ENCODE data around the gene TRIM65.

Gene TRIM65

DNA sequence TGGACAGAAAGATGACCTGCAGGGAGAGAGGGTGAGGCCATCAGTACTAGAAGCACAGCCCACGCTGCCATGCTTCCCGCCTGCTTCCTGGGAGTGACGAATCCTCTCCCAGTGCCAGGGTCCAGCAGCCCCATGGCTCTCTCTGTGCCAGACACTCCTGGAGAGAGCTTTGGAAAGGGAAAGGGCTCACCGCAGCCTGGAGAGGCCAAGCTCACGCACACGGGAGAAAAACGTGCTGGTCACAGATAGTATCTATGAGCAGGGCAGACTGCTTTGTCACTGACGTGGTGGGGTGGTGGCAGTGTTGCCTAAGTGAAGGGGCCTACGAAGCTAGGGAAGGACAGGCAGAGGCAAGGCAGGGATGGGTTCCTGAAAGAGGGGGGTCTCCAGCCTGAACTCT is 47.0 kb downstream of the TRIM65 start:
- no peak for DNase-seq

DNA sequence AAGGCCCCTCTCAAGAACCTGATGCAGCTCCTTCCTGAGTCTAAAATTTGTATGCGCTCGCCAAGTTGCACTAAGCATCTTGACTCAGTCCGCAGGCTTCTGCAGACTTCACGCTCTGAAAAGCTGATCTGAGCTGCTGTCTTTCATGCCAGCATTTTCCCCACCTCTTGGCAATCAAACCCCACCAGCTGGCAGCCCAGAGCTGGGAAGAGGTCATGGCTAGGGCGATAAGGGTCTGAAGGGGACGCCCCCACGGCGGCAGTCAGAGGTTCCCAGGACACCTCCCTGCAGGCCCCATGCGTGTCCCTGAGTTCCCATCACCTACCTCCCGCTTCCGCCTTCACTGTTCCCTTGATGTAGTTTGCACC is 47.5 kb downstream of the TRIM65 start:
- no peak for DNase-seq

DNA sequence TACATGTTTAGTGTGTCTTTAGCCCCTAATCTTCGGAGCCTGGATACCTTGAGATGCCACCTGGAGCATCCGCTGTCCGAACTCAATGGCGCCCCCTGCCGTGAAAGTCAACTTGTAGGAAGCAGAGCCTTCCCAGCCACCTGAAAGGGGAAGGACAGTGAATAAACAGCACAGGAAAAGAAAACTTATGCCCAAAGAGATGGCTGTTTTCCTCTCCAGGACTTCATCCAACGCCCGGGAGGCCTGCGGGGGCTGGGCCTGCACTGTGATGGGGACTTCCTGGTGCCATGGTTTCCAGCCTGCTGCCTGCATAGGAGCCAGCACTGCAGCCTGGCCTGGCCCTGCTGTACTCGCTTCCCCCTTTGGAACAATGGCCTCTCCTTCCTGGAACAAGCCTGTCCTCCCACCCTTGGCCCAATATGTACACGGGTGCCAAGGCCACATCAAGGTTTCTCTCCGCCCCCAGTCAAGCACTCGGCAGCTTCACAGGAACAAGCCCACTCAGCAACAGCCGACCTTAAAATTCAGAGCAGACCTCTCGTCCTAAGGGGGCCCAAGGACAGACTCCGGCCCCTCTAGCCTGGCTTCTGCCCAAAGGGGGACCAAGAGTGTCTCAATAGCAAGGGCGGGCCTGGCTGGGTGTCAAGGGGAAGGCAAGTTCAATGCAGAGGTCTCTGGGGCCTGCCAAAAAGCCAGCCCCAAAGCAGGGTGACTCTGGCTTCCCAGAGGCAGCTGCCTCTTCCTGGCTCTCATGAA is 48.0 kb downstream of the TRIM65 start:
- peak; percentile 77 for DNase-seq

DNA sequence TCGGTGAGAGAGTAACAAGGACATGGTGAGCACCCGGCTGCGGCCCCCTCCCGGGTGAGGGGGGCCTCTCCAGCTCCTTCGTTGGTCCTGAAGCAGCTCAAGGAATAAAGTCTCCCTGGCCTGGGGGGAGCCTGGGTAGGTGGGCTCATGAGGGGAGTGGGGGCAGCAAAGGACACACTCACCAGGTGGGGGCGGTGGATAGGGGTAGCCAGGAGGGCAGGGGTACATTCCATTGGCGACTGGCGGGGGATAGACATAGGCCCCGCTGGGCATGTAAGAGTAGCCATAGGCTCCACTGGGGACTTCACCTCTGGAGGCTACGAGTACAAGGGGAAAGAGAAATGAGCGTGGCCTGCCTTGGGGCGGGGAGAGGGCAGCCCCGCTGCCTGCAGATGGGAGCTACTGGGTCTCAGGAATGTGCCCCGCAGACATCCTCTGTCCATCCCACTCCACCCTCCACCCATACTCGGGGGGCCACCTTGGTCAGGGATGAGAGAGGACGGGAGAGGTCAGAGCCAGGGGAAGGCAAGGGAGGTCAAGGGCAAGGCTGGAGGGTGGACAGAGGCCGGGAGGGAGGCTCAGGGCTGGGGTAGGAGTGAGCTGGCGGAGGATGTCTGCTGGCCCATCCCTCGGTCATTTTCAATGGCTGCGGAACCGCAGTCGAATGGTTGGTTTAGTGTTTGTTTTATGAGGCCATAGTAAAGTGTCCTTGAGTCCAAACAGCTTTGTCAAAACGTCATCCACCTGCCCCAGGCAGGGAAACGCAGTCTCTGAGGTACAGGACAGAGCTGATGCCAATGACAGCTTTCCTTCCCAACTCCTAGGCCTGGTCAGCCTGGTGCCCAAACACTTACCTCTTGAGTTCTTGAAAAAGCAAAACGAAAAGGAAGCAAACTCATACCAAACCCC is 48.9 kb downstream of the TRIM65 start:
- DNase-seq, result no peak

DNA sequence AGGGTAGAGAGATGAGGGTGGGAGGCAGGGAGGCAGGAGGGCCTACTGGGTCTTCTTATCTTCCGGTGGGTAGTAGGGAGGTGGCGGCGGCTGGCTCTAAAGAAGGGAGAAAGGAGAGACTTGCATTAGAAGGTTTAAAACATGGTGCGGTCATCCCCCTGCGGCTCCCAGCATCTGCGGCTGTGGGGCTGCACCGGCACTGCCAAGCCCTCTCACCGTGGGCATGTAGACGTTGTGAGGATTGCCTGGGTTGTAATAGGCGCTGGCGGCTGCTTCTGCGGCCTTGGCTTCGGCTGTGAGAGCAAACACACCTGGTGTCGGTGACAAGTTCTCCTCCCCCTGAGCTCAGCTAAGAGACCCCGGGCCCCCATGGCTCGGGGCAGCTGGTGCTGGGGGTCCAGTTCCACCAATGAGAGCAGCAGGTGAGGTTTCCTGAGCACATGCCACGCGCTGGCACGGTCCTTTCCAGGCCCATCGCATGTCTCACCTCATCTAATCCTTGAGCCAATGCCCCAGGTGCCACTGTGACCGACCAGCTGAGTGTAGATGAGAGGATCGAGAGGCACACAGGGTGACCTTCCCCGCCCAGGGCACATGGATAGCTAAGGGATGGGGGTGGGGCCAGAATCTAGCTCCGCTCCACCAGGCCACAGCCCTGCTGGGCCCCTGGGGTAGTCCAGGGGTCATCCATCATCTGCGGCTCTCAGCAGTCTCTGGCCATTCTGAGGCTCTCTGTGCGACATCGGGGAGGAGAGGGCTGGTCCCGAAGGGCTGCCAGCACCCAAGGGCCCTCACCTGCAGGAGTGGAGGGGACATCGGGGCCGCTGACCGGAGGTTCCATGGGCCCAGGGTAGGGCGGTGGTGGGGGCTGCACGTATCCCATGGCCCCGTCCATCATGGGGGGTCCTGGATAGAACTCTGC is 49.8 kb downstream of the TRIM65 start:
- no peak for DNase-seq

DNA sequence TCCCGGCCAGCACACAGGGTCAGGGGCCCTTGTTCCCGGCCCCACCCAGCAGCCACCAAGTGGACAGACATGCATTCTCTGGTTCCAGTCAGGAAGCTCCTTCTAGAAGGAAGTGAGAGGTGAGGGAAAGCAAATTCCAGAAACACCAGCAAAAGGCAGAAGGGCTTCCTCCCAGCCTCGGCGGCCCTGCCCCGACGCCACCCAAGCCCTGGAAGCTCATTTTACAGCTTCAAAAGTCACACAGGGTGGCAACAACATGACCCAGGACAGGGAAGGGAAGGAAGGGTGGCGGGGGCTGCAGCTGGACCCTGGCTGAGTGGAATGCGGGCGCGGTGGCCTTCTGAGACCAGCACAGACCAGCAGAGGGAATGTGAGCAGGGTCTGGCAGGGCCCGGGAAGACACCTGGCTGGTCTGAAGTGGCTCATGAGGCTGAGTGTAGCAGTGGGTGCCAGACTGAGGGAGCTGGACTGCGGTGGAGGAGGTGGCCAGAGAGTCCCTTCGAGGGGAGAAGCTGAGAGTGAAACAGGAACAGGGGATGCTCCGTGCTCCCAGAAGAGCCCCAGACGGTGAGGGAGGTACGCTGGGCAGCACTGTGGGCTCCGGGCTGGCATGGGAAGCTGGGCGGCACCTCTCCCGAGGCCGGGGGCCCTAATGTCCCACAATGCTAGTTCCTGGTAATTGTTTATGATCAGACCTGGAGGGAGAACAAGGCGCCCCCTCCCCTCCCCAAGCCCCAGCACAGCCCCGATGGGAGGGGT is 50.6 kb downstream of the TRIM65 start:
- no peak for DNase-seq

DNA sequence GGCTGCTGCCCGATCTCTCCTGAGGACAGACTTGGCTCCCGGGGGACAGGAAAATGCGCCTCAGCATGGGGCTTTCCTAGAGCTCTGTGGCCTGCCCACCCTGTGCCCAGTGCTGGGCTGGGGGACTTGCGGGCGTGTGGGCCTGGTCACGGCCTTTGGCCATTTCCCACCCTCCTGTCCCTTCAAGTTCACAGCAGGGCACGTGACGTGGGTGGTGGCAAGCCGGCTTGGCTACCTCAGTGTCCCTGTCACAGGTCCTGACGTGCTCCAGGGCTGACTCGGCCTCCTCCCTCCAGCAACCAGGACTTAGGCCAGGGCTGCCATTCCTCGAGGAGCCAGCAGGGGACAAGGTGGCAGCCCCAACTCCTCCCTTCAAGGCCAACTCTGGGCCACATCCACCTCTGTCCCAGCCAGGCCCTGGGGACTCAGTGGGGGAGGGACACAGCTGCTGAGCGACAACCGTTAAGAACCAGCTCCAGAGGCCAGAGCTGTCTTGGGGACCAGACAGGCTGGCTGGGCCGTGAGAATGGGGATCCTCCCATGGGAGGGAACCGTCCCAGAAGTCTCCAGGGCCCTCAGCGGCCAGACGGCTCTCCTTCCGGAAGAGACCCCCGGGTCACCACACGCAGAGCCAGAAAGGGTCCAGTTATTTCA is 51.6 kb downstream of the TRIM65 start:
- DNase-seq, result peak; percentile 89

DNA sequence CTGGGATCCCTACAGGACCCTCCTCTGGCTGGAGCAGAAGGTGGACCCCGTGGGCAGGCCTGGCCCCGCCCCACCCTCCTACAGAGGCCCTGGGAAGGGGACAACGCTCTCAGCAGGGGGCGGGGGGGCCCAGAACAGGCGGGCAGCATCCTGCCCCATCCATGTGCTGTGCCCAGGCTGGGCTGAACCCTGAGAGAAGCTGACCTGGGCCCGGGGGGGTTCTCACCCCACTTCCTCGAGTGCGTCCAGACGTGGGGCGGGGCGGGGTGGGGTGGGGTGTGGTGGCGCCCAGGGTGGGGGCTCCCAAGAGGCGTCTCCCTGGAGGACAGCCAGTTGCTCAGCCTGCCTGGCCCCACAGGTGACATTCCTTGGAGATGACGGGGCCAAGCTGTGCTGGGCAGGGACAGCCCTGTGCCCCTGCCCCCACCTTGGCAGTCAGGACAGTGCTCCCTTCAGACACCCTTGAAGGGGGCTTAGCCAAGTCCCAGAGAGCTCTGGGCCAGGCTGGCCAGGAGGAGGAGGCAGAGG is 52.2 kb downstream of the TRIM65 start:
- DNase-seq, result no peak

DNA sequence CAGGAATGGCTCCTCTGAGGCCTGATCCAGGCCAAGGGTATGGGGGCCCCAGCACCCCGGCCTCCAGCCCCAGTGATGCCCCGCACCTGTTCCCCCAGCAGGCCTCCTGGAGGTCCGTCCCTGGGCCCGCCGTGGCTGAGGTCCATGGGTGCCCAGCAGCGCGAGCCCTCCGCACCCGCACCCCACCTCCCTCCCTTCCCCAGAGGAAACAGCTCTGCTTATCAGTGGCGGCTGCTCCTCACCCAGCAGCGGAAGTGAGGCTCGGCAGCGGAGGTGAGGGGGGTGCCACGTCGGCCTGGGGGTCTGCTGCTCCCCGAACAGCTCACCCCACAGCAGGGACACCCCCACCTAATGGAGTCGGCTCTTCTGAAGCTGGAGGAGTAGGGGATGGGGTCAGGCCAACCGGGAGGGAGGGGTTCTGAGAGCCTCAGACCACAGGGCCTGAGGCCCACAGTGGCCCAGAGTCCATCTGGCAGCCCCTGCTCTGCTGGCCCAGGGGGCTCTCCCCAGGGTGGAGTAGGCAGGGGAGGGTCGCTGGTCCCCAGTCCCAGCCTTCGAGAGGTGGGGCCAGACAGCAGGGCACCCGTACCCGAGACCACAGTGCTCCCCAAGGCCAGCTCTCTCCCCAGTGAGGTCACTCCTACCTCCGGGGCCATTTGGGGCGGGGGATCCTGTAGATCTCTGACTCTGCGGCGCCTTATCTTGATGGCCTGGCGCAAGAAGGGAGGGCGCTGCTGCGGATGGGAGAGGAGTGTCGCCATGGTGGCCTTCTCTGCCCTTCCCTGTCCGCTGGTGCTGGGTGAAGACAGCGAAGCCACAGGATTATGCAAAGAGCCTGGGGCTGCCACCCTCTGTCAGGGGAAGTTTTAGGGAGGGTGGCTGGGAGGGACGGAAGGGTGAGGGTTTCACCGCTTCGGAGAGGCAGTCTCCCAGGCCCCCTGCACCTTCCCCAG is 52.9 kb downstream of the TRIM65 start, which contains the start of gene UNC13D:
UNC13D (minus strand) TSS at position 828 of the 953 bp plus-strand sequence; CDS start at position 761, 67 bp downstream.
- no peak for DNase-seq

DNA sequence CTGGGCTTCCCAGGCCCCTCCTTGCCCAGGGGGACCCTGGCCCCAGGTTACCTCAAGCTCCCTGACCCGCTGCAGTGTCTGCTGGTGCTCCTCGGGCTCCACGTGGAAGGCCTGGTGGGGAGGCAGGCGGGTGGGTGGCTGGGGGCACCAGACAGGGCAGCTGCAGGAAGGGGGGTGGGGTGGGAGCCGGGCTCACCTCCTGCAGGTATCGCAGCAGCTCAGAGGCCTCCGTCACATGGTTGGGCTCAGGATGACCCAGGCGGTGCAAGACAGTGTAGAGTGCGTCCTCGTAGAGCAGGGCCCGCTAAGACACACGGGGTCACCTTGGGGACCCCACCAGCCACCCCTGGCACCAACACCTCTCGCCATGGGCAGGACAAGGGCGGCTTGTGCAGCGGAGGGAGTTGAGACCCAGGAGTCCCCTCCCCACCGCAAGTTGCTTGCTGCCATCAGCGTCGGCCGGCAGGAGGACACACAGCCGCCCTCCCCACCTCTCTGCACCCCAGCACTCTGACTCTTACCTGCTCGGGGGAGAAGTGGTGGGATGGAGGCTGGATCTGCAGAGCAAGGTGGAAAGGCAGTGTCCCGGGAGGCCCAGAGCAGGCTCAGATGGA is 53.7 kb downstream of the TRIM65 start:
- DNase-seq, result no peak

DNA sequence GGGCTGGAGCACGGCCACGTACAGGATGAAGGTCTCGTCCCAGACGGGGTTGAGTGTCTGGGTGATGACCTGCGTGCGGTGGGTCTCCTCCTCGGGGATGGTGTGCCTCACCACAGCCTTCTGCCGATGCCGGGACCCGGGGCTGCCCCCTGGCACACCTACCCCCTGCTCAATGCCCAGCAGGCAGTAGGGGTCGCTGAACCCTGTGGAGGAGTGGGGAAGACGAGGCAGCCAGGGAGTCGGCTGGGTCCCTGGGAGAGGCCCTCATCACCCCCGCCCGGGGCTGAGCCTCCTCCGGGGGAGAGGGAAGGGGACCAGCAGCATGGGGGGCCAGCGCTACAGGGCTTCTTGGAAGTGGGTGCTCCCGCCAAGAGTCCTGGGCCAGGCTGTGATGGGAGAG is 54.3 kb downstream of the TRIM65 start:
- no peak for DNase-seq

DNA sequence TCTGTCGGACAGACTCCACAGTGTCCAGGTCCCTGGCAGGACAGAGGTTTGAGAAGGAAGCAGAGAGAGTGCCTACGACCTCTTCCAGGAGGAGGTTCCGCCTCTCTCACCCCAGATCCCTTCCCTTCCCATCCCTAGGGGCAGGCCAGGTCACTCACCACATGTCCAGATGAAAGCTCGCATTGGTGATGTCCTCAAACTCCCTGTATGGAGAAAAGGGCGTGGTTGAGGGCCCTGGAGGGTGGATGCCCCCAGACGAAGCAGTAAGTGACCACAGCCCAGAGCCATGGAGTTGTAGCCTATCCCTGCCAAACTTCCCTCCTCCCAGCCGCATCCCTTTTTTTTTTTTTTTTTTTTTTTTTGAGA is 56.0 kb downstream of the TRIM65 start:
- no peak for DNase-seq

DNA sequence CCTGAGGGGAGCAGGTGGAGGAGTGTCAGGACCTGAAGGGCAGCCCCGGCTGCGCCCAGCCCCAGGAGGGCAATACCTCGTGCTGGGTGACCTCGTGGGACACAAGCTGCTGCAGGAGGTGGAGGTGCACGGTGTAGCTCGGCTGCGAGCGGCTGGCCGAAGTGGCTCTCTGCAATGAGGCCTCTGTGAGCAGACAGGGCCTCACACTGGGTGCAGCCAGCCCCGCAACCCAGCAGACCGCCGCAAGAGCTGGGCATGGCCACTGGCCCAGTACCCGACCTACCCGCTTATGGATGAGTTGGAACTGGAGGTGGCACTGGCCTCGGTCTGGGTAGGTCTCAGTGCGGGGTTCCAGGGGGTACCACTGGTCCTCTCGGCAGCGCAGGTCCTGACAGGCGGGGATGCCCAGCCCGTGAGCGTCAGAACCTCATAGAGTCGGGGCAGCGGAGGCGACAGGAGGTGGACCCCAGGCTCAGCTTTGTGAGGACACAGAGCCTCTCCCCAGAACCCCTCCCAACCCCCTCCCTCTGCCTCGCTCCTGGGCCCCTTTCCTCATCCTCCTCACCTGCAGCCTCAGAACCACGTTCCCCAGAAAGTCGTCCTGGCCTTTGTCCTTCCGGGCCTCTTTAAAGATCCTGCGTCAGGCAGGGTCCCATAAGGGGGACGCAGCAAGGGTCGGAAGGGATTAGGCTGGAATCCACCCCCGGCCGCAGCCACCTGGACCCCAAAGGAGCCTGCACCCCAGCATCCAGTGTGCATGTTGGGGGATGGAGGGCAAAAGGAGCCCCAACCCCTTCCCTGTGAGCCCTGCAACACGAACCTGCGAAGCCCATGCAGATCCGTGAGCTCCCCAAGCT is 56.6 kb downstream of the TRIM65 start:
- DNase-seq, result no peak
